Adrenal gland (tissue), 5 donors: ENCODE measurements around the gene B4GALT7.

ENCODE experiments used
- POLR2A ChIP-seq, 2 donors: fragments of 450-650 bp; IDR thresholded peaks; one replicate each; pipeline ENCODE4 v1.6.1; 2017; ENCODE audit warnings: antibody characterized with exemption in 2 of 2, mild to moderate bottlenecking in 2 of 2, moderate library complexity in 1 of 2
- TF ChIP-seq, protein P1 (sequence below), 6 experiments: fragments of 450-650 bp in 4 of 6; fragments of 200-600 bp in 2 of 6; sonication (generic) in 1 of 6; IDR thresholded peaks; 1 replicate in 5 of 6; 2 replicates in 1 of 6; pipeline versions ENCODE4 v1.5.1 to v1.8.0; 2016 to 2021; ENCODE audit warnings: antibody characterized with exemption in 6 of 6, mild to moderate bottlenecking in 2 of 6, moderate library complexity in 1 of 6
- donor health status: DM: no; HTN: no; CAD: no.

DNA sequence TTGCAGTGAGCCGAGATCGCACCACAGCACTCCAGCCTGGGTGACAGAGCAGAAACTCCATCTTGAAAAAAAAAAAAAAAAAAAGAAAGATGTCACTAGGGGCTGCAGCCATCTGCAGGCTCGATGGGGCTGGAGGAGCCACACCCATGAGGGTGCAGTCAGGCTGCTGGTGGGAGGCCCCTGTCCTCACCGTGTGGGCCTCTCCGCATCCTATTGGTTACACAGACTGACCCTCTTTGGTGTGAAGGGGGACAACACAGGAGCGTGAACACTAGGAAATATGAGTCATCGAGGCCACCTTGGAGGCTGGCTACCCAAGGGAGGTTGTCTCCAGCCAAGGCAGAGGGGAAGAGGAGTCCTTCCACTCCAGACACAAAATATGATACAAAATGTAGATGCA lies 31.6 kb upstream of the B4GALT7 start:
- TF ChIP-seq, protein P1, sequence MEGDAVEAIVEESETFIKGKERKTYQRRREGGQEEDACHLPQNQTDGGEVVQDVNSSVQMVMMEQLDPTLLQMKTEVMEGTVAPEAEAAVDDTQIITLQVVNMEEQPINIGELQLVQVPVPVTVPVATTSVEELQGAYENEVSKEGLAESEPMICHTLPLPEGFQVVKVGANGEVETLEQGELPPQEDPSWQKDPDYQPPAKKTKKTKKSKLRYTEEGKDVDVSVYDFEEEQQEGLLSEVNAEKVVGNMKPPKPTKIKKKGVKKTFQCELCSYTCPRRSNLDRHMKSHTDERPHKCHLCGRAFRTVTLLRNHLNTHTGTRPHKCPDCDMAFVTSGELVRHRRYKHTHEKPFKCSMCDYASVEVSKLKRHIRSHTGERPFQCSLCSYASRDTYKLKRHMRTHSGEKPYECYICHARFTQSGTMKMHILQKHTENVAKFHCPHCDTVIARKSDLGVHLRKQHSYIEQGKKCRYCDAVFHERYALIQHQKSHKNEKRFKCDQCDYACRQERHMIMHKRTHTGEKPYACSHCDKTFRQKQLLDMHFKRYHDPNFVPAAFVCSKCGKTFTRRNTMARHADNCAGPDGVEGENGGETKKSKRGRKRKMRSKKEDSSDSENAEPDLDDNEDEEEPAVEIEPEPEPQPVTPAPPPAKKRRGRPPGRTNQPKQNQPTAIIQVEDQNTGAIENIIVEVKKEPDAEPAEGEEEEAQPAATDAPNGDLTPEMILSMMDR (IDR thresholded peaks at IDR 0.05) = no peak
- TF ChIP-seq POLR2A (IDR thresholded peaks at IDR 0.05) = no peak
